Fibroblast of lung (primary cell): ENCODE measurements around the gene MTA1.
A peak's percentile ranks its signal among the peaks of the same experiment; 100 is the strongest.

ENCODE experiments used
- EZH2 ChIP-seq: IDR thresholded peaks from 2 replicates; pipeline ENCODE4 v1.5.1; 2012; ENCODE audit warnings: low read length, control low read depth, mild to moderate bottlenecking; ENCODE audit errors: missing control alignments
- TF ChIP-seq, protein P1 (sequence below), 2 donors: IDR thresholded peaks in 1 of 2; conservative IDR thresholded peaks in 1 of 2; 1 replicate in 1 of 2; 2 replicates in 1 of 2; pipeline ENCODE4 v1.5.1; 2011 to 2012; ENCODE audit warnings: low read length in 2 of 2, control low read depth in 1 of 2, inconsistent platforms in 1 of 2, low read depth in 1 of 2, mild to moderate bottlenecking in 1 of 2

- TF ChIP-seq EZH2: peak; percentile 68
- TF ChIP-seq, protein P1, sequence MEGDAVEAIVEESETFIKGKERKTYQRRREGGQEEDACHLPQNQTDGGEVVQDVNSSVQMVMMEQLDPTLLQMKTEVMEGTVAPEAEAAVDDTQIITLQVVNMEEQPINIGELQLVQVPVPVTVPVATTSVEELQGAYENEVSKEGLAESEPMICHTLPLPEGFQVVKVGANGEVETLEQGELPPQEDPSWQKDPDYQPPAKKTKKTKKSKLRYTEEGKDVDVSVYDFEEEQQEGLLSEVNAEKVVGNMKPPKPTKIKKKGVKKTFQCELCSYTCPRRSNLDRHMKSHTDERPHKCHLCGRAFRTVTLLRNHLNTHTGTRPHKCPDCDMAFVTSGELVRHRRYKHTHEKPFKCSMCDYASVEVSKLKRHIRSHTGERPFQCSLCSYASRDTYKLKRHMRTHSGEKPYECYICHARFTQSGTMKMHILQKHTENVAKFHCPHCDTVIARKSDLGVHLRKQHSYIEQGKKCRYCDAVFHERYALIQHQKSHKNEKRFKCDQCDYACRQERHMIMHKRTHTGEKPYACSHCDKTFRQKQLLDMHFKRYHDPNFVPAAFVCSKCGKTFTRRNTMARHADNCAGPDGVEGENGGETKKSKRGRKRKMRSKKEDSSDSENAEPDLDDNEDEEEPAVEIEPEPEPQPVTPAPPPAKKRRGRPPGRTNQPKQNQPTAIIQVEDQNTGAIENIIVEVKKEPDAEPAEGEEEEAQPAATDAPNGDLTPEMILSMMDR (conservative IDR thresholded peaks at IDR 0.05 in 1 of 2, IDR thresholded peaks at IDR 0.05 in 1 of 2; ENCODE audit: low read depth in 1 of 2, low read length in 2 of 2): no peak
These were observed 66.7 kb downstream of the MTA1 start, which contains the start of gene CRIP1 for GRCh38 chr14:105486163-105486973.
